GM21529 (cell line): ENCODE measurements around the gene INTS4.
"Not testable (repeated sequence)": the region's sequence is repeated elsewhere in the genome, so short reads cannot be mapped to it uniquely, and the experiment has no call there.

Source experiments
- ATAC-seq: cut with Tn5 transposase; IDR thresholded peaks from one replicate; pipeline ENCODE4 v1.9.1; 2021; ENCODE audit not compliant: unreplicated experiment

INTS4 gene

DNA sequence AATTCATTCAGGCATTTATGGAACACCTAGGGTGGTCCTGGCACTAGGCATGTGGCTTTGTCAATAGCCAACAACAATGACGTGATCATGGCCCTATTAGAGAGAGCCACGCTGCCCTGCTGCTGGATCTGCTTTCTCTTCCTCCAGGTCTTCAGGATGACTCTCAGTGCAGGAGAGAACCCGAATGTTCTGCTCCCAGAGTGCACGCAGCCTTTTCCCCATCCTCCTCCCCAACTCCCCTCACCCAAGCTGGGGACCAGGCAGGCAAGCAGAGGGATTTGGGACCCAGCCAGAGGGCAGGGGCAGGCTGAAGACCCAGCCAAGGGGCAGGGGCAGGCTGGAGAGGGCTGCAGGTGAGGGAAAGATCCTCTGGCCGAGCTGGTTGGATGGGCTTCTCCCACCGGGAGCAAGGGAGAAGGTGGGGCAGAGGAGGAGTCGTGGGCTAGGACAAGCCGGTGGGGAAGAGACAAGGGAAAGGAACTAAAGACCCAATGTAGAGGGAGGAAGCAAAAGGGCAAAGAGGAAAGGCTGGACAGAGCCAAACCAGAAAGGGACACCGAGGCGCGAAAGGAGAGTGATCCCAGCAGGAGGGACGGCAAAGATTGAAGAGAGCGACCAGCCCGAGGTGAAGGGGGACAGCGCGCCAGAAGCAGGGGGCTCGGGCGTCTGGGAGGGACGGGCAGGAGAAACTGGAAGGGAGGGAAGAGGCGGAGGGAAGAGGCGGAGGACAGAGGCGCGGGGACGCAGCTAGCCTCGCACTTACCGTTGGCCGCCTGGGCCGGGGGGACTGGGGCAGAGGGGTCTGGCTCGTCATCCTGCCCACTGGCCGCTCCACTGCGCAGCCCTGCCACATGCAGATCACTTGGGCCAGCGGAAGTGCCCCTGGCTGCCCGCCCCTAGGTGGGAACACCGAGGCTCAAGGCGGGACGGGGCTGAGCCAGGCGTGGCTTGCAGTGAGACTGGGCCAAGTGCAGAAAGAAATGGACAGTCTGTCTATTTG is 28.2 kb upstream of the INTS4 start, which contains the start of gene KCTD14:
Gene KCTD14, minus strand, starts transcription at position 880 of the 1,000 bp plus-strand sequence. Its CDS starts 27 bp downstream, at position 853.
- no peak for ATAC-seq

DNA sequence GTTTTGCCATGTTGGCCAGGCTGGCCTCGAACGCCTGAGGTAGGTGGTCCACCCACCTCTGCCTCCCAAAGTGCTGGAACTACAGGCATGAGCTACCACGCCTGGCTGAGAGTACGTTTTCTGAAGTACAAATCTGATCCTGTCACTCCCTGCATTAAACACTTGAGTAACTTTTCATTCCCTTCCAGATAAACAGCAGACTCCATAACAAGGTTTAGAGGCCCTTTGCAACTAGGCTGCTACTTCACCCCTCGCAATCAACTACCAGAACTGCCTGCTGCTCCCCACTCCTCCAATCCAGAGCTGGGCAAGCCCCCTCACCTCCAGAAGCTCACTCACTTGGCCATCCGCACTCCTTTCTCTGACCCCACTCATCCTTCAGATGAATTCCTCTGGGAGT is 27.1 kb upstream of the INTS4 start:
- no peak for ATAC-seq

DNA sequence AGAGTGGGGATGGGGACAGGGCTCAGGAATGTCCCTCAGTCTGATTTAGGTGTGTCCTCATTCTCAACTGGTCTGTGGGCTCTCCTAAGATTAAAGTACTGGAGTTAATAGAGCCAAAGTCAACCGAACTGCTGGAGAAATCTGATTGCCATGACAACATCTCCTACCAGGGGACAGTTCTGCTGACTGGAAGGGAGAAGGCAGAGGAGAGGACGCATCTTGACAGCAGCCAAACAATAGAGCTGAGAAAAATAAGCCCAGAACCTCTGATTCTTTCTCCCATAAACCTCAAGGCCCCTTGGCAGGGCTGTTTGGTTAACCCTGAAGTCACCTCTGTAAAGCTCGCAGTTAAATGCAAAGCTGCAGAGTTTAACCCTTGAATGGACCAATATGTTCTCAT is 25.8 kb upstream of the INTS4 start:
- ATAC-seq, result no peak

DNA sequence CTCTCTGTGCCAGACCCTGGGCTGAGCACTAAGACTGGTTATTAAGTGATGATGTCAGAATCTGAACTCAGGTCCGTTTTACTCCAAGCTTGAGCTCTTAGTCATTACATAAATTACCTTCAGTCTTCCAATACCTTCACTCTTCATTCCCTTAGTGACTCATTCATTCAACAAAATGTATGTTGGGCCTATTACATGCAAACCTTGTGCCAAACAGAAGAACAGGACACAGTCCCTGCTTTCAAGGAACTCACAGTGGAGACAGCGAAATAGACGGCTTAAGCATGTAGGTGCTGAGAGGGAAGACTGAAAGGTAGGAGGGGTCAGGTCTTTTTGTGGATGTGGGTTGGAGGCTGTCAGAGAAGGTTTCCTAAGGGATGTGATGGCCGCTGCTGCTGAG is 25.3 kb upstream of the INTS4 start:
- no peak for ATAC-seq

DNA sequence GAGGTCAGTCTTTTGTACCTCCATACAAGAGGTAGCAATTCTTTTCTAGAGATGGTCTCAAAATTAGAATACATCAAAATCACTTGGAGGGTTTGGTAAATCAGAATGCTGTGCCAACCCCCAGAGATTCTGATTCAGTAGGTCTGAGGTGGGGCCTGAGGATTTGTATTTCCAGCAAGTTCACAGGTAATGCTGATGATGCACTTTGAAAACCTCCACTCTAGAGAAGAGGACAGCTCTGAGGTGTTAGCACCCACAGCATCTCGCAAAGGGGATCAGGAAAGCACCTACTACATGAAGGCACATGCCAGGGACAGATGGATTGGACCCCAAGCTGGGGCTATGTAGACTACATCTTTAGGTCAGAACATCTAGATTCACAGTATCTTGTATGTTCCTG is 21.4 kb upstream of the INTS4 start:
- ATAC-seq, result no peak

DNA sequence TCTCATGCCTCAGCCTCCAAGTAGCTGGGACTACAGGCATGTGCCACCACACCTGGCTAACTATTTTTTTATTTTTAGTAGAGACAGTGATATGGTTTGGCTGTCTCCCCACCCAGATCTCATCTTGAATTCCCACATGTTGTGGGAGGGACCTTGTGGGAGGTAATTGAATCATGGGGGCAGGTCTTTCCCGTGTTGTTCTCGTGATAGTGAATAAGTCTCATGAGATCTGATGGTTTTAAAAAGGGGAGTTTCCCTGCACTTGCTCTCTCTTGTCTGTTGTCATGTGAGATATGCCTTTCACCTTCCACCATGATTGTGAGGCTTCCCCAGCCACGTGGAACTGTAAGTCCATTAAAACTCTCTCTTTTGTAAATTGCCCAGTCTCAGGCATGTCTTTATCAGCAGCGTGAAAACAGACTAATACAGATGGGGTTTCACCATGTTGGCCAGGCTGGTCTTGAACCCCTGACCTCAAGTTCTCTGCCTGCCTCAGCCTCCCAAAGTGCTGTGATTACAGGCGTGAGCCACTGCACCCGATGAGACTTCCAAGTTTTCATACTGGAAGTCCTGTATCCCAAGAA is 20.6 kb upstream of the INTS4 start:
- not testable (repeated sequence) for ATAC-seq

DNA sequence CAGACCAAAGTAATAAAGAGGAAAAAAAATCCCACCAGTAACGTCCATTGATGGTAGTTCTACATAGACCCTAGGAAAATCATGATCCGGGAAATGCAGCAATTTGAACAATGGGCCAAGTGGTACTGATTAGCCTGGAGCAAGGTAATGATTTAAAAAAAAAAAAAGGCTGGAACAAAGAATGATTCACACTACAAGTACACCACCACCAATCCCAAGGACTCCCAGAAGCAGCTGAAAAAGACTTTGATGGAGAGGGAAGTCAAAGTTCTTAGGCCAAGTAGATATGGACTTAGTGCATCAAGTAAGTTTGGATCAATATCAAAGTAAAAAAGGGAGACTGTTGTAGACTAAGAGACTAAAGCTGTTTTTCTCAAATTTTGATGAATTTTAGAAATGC is 16.8 kb upstream of the INTS4 start:
- no peak for ATAC-seq

DNA sequence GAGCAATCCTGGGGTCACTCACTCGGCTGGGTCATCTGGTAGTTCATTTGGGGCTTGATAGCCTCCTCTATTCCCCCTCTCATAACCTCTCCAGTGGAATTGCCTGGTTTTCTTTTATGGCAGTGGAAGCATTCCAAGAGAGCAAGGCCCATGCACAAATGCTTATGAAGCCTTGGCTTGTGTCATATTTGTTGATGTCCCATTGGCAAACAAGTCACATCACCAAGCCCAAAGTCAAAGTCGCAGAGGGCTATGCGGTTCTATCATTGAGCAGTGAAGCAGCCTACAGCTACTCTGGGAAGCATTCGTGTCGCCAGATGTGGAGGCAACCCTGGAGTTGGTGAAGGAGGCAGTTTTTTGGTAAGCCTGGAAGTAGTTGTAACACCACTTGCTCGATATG is 16.3 kb upstream of the INTS4 start:
- ATAC-seq, result no peak

DNA sequence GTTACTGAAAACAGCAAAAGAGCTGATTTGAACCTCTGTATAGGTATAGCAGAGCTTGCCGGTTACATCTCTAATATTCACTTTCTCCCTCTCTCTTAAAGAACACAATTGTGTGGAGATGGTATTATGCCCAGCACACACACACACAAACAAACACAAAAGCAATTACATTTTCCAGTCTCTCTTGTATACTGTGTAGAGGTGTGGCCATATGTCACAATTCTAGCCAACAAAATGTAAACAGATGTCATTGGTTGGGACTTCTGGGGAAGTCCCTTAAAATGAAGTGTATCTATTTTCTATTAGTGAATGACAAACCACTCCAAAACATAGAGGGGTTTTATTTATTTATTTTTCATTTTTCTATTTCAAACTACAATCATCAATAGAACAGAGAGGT is 15.8 kb upstream of the INTS4 start:
- no peak for ATAC-seq

DNA sequence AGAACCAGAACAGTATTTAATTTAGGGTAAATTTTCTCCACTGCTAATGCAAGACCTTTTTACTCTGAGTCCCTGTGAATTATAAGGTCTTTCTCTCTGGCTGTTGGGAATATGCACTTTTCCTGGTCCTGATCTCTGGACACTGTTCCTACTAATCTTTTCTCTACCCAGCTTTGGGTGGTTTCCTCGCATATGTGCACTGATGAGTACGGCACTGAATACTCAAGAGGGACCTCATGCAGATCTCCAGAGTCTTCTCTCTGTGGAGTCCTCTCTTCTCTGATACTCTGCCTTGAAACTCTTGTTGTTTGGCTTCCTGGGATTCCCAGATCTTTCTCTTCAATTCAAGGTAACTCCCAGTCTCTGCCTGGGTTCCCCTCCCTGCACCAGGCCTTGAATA is 14.6 kb upstream of the INTS4 start:
- ATAC-seq, result no peak

DNA sequence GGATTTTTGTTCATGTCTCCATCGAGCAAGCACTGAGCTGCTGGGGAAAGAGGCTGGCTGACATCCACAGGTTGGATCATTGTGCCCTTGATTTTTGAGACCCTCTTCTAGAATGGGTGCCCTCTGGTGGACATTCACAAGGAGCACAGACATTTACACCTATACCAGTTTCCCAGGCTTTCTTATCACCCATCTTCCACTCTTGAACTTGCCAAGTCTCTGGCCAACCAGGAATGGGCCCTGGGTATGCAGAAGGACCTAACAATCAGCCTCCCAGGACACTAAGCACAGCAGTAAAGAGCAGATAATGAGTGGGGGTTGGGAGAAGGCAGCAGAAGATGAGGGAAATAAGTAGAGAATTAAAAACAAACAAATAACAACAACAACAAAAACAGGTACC is 5.7 kb upstream of the INTS4 start:
- peak; percentile 75 for ATAC-seq

DNA sequence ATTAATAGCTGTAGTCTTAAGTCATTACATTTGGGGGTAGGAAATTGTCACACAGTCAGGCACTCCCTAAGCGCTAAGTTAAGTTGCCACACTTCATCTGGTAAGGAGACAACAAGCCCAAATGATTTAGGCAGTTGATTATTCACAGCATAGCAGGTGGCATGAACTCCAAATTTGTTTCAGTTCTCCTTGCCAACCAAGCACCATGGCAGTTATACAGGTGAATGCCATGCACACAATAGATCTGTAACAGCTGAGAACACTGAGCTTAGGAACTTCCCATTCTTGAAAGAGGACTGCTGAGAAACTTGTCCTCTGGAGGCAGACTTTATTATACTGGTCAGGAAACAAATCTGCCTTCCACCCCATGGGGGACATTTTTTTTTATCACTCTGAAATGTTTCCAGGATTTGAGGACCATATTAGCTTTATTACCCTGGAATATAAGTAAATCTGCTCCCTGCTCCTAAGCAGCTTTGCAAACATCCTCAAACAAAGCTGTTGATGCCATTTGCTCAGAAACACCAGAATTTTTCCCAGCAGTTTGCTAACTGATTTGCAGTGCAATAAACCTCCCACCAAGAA is 5.1 kb upstream of the INTS4 start:
- no peak for ATAC-seq

DNA sequence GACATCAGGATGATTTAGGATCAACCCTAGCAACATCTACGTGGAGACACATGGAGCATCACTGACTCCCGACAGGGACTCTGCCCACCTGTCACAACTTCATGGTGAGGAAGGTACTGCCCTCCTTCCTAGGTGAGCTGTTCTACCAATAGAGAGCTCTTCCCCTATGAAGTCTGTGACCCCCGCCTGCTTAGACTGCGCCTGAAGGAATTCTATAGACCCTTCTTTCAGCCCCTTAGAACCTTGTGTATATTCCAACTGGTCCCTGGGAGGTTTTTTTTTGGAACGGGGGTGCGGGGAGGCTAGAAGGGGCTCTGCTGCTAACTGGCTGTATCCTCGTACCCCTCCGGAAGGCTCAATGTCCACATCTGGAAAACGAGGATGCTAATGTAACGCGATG is 566 bp downstream of the INTS4 start:
- ATAC-seq, result no peak

DNA sequence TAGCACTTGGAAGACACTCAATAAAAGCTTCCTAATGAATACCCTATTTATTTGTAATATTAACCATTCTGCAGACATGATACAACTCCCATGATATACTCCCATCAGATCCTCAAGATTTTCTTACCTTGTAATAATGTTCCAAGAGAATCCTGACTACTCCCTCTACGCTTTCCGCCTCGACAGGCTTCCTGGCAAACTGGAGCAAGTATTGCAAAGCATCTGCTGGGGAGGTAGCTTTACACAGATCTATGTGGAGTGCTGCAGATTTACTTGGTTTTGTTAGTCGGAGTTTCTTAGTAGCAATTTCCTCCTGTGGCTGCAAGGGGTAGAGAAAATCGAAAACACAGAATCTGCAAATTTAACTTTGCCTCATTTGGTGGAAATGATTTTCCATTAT is 3.5 kb downstream of the INTS4 start:
- no peak for ATAC-seq

DNA sequence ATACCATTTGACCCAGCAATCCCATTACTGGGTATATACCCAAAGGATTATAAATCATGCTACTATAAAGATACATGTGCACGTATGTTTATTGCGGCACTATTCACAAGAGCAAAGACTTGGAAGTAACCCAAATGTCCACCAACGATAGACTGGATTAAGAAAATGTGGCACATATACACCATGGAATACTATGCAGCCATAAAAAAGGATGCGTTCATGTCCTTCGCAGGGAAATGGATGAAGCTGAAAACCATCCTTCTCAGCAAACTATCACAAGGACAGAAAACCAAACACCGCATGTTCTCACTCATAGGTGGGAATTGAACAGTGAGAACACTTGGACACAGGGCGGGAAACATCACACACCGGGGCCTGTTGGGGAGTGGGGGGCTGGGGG is 8.0 kb downstream of the INTS4 start:
- ATAC-seq, result not testable (repeated sequence)

DNA sequence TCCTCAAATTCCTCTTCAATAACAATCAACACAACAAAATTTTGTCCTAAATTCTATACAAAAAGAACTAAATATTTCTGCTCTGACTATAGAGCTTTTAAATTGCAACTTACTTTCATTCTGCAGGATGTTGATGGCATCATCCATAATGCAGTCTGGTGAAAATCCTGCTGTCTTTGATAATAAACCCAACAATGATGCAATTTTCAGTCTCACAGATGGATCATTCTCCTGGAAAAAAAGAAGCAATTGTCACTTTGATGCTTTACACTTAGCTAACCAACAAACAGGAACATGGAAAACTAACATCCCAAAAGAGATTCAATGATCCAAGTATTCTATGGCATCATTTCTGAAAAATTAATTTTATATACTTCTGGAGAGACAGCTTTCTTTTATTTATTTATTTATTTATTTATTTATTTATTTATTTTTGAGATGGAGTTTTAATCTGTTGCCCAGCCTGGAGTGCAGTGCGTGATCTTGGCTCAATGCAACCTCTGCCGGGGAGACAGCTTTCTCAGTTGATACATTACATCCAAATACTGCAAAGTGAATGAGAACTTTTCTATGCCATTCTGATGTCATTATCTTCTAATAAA is 13.0 kb downstream of the INTS4 start:
- ATAC-seq, result no peak

DNA sequence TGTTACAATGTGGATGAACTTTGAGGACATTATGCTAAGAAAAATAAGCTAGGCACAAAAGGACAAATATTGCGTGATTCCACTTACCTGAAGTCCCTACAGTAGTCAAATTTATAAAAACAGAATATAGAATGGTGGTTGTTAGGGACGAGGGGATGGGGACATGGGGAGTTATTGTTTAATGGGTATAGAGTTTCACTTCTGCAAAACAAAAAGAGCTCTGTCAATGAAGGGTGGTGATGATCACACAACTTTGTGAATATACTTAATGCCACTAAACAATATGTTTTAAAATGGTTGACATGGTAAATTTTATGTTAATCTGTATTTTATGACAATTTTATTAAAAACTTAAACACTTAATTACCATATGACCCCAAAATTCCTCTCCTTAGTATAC is 26.1 kb downstream of the INTS4 start:
- ATAC-seq, result no peak

DNA sequence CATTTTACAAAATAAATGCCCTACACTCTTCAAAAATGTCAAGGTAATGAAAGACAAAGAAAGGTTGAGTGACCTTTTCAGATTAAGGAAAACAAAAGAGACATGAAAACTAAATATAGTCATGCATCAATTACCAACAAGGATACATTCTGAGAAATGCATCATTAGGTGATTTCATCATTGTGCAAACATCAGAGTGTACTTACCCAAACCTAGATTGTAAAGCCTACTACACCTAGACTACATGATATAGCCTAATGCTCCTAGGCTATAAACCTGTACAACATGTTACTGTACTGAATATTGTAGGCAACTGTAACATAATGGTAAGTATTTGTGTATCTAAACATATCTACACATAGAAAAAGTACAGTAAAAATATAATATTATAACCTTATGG is 26.7 kb downstream of the INTS4 start:
- ATAC-seq, result no peak

DNA sequence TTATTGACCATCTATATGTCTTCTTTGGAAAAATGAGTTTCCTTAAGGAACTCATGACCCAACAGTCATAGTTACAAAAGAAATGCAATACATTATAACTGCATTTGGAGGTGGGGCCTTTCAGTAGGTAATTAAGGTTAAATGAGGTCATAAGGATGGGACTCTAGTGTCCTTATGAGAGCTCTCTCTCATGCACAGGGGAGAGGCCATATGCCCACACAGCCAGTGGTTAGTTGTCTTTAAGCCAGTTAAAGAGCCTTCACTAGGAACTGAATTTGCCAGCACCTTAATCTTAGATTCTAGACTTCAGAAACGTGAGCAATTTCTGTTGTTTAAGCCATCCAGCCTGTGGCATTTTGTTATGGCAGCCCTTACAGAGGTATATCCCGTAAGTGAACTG is 27.3 kb downstream of the INTS4 start:
- no peak for ATAC-seq

DNA sequence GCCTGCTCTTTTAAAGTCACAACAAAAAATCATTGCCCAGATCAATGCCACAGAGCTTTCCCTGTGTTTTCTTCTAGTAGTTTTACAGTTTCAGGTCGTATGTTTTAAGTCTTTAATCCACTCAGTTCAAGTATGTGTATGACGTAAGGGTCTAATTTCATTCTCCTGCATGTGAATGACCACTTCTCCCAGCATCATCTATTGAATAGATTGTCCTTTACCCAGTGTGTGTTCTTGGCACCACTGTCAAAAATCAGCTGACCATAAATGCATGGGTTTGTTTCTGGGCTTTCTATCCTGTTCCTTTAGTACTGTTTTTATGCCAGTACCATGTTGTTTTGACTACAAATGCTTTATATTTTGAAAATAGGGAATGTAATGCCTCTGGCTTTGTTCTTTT is 28.1 kb downstream of the INTS4 start:
- no peak for ATAC-seq

DNA sequence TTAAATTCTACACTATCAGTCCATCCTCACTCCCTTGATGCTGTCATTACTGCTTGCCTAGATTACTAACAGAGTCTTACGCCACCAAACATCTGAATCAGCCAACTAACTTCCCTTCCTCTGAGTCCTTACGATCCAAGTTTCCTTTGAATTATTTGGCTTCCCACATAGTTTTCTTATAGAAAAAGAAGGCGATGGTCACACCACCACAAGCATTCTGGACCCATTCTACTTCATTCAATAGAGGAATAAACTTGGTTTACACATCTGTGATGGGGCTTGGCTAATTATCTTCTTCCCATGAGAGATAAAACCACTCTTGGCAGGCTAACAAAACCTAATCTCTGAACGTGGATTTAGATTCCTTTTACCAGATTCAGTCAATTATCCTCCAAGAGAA is 35.0 kb downstream of the INTS4 start:
- no peak for ATAC-seq
